Neural cell (in vitro differentiated cells): Measurements from ENCODE around the gene SIX3.

Experiments used
- EP300 ChIP-seq: fragments of 450-650 bp; conservative IDR thresholded peaks from 2 replicates; pipeline ENCODE4 v1.6.1; 2014; ENCODE audit warnings: antibody characterized with exemption, mild to moderate bottlenecking, moderate library complexity; ENCODE audit not compliant: poor library complexity, severe bottlenecking
- EZH2 ChIP-seq: fragments of 200-600, 300-800 bp; shearing (Covaris generic), sonication (generic); IDR thresholded peaks from 2 replicates; pipeline ENCODE4 v1.6.1; 2014; ENCODE audit warnings: antibody characterized with exemption, low read length, borderline replicate concordance, mild to moderate bottlenecking; ENCODE audit not compliant: insufficient read depth, poor library complexity, severe bottlenecking
- POLR2AphosphoS5 ChIP-seq: IDR thresholded peaks from 2 replicates; pipeline ENCODE4 v1.6.1; 2012
- RAD21 ChIP-seq: fragments of 450-650 bp; conservative IDR thresholded peaks from 2 replicates; pipeline ENCODE4 v1.6.1; 2014; ENCODE audit warnings: antibody characterized with exemption, mild to moderate bottlenecking, moderate library complexity
- SMC3 ChIP-seq: fragments of 450-650 bp; conservative IDR thresholded peaks from 2 replicates; pipeline ENCODE4 v1.6.1; 2014; ENCODE audit warnings: antibody characterized with exemption, mild to moderate bottlenecking, moderate library complexity; ENCODE audit not compliant: poor library complexity
- TAF1 ChIP-seq: IDR thresholded peaks from 2 replicates; pipeline ENCODE4 v1.6.1; 2012; ENCODE audit warnings: low read depth
- TF ChIP-seq, protein P1 (sequence below): fragments of 450-650 bp; IDR thresholded peaks from 2 replicates; pipeline ENCODE4 v1.5.1; 2014; ENCODE audit warnings: antibody characterized with exemption, mild to moderate bottlenecking, moderate library complexity; ENCODE audit not compliant: poor library complexity, severe bottlenecking
- TF ChIP-seq, protein P2 (sequence below): IDR thresholded peaks from 2 replicates; pipeline ENCODE4 v1.6.1; 2012; ENCODE audit warnings: borderline replicate concordance

- TF ChIP-seq POLR2AphosphoS5 (no peak), SMC3 (no peak), RAD21 (no peak), TAF1 (no peak), EZH2 (no peak), EP300 (no peak)
- TF ChIP-seq, protein P1, sequence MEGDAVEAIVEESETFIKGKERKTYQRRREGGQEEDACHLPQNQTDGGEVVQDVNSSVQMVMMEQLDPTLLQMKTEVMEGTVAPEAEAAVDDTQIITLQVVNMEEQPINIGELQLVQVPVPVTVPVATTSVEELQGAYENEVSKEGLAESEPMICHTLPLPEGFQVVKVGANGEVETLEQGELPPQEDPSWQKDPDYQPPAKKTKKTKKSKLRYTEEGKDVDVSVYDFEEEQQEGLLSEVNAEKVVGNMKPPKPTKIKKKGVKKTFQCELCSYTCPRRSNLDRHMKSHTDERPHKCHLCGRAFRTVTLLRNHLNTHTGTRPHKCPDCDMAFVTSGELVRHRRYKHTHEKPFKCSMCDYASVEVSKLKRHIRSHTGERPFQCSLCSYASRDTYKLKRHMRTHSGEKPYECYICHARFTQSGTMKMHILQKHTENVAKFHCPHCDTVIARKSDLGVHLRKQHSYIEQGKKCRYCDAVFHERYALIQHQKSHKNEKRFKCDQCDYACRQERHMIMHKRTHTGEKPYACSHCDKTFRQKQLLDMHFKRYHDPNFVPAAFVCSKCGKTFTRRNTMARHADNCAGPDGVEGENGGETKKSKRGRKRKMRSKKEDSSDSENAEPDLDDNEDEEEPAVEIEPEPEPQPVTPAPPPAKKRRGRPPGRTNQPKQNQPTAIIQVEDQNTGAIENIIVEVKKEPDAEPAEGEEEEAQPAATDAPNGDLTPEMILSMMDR, result no peak
- TF ChIP-seq, protein P2, sequence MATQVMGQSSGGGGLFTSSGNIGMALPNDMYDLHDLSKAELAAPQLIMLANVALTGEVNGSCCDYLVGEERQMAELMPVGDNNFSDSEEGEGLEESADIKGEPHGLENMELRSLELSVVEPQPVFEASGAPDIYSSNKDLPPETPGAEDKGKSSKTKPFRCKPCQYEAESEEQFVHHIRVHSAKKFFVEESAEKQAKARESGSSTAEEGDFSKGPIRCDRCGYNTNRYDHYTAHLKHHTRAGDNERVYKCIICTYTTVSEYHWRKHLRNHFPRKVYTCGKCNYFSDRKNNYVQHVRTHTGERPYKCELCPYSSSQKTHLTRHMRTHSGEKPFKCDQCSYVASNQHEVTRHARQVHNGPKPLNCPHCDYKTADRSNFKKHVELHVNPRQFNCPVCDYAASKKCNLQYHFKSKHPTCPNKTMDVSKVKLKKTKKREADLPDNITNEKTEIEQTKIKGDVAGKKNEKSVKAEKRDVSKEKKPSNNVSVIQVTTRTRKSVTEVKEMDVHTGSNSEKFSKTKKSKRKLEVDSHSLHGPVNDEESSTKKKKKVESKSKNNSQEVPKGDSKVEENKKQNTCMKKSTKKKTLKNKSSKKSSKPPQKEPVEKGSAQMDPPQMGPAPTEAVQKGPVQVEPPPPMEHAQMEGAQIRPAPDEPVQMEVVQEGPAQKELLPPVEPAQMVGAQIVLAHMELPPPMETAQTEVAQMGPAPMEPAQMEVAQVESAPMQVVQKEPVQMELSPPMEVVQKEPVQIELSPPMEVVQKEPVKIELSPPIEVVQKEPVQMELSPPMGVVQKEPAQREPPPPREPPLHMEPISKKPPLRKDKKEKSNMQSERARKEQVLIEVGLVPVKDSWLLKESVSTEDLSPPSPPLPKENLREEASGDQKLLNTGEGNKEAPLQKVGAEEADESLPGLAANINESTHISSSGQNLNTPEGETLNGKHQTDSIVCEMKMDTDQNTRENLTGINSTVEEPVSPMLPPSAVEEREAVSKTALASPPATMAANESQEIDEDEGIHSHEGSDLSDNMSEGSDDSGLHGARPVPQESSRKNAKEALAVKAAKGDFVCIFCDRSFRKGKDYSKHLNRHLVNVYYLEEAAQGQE, result no peak
These were observed 11.7 kb upstream of the SIX3 start for GRCh38 chr2:44929735-44930273.
